NCI-H1930 (cell line): ENCODE data around the gene ZFP64.
"Not testable (repeated sequence)": the region's sequence is repeated elsewhere in the genome, so short reads cannot be mapped to it uniquely, and the experiment has no call there.

Experiments used
- DNase-seq, 2 experiments: peaks; one replicate each; lab custom pipeline; 2025; lab: John Stamatoyannopoulos, UW

Gene ZFP64

DNA sequence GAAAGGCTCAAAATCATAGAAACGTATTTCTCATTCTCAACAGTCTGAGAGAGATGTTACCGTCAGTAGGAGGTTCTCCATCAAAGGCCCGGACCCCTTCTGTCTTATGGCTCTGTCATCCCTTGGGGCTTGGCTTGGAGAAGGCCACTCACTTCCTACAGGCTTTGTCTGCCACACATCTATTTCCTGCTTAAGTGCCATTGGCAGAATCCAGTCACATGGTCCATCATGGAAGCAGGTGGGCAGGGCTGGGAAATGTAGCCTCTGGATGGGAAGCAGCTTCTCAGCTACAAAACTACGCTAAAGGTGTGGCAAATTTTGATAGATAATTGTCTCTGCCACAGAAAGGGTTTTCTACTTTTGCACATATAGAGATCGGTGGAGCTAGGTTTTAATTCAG is 12.6 kb upstream of the ZFP64 start:
- DNase-seq: no peak

DNA sequence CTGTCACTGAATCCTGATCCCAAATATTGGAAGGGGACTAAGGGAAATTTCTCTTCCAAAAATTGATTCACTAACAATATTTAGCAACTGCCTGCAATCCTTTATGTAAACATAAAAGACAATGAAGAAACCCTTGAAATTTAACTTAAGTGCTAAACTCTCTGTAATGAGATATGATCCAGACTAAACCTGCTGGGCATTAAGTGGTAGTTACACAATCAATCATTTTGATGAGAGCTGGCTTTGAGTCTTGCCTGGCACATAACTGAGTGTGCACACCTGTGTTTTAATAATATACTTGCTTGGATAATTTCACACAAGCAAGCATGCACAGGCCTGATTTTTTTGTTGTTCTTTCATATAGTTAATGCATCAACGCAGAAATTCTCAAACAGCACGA is 9.8 kb upstream of the ZFP64 start:
- DNase-seq: peak in 1 of 2 experiments; percentile 55

- DNase-seq: peak in 1 of 2 experiments; percentile 69
Observed at GRCh38 chr20:52200870-52201269, 9.3 kb upstream of the ZFP64 start.

GRCh38 chr20:52196845-52197244 is 5.3 kb upstream of the ZFP64 start:
- DNase-seq: no peak

- no peak for DNase-seq
Observed at GRCh38 chr20:52193886-52194545, 2.4 kb upstream of the ZFP64 start.

GRCh38 chr20:52193133-52193532 is 1.6 kb upstream of the ZFP64 start:
- DNase-seq: no peak

- DNase-seq: not testable (repeated sequence)
Observed at GRCh38 chr20:52192719-52193007, 1.1 kb upstream of the ZFP64 start.

DNA sequence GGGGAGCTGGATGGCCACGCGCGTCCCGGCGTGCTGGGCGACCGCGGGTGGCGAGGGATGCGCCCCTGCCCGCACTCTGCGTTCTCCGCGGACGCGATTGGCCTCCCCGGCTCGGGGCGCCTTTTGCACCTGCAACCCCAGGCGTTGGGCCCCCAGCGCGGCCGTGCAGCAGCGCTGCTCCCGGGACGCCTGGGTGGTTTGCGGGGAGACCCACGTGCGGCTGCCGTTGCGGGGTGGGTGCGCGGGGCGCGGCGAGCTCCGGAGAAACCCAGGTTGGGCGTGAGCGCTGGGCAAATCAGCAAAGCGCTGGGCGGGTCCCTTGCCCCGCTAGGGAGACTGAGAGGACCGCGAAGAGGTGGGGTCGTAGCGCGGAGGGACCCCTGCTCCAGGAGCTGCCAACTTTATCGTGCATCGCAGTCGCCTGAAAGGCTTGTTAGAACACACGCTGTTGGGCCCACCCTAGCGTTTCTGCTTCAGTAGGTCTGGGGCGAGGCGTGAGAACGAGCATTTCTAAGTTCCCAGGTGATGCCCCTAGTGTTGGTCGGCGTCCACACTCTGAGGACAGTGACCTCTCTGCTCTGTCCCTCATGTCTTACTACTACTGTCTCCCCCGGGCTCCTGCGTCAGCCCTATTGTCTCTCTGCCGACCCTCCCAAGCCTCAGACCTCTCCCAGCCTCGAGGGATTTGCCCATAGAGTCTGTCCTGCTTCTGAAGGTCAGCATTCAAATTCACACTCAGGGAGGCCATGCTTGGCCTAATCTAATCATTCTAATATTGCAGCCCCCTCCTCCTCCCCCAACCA is 538 bp upstream of the ZFP64 start:
- peak; percentile 47 to 48 for DNase-seq

GRCh38 chr20:52190437-52191131 is 995 bp downstream of the ZFP64 start:
- DNase-seq: peak in 1 of 2 experiments; percentile 23

DNA sequence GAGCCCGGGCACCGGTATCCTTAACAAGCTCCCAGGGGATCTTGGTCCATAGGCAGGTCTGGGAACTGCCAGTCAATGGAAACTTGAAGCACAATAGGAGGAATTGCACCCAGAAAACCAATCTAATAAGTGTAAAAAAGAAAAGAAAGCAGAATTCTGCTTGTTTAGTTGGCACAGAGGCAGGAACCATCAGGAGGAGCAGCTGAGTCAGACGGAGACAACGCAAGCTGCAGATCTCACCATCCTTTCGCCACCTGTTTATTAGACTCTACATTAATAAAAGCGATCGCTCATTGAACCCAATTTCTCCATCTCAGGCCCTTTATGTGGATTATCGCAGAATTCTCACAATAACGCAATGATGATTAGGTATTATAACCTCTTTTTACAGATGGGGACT is 9.8 kb downstream of the ZFP64 start:
- no peak for DNase-seq

DNA sequence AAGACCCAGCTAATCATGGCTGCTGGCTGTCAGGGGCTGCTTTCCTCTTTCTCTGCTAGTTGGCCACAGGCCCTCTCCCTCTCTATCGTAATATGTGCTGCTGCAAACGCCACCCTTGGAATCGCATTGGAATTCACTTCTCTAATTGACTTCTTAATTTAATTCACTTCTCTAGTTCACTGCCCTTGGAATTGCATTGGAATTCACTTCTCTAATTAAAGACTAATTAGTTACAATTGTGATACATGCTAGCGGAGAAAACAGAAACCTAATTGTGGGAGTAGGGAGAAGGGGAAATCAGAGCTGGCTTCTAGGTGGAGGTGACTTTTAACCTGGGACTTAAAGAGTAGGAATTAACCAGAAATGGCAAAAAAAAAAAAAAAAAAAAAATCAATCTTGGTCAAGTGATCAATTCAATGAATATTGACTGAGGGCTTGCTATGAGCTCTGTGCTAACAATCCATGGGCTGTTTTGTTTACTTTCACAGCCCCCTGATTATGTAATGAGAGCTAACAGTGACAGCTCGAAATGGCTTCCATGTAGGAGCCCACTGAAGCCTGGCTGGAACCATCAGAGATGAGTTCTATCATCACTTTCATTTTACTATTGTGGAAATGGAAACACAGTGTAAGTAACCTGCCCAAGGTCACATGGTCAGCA is 11.3 kb downstream of the ZFP64 start:
- no peak for DNase-seq

- no peak for DNase-seq
Observed at GRCh38 chr20:52179331-52180179, 12.0 kb downstream of the ZFP64 start.

DNA sequence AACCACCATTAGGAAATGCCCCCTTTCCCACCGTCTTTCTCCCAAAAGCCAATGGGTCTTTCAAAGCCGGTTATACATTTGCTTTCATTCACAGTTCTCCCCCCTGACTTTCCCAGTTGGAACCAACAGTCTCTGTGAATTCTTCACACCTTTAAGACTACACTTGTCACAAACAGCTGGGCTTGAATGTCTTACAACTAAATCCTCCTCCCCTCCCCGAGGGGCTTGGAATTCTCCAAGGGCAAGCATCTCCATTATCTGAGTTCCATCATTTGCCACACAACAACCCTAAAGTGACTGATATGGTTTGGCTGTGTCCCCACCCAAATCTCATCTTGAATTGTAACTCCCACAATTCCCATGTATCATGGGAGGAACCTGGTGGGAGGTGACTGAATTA is 12.9 kb downstream of the ZFP64 start:
- DNase-seq: no peak

- DNase-seq: no peak
Observed at GRCh38 chr20:52175840-52176239, 15.7 kb downstream of the ZFP64 start.

GRCh38 chr20:52172392-52173047 is 19.1 kb downstream of the ZFP64 start:
- DNase-seq: no peak

- no peak for DNase-seq
Observed at GRCh38 chr20:52171025-52171424, 20.6 kb downstream of the ZFP64 start.

DNA sequence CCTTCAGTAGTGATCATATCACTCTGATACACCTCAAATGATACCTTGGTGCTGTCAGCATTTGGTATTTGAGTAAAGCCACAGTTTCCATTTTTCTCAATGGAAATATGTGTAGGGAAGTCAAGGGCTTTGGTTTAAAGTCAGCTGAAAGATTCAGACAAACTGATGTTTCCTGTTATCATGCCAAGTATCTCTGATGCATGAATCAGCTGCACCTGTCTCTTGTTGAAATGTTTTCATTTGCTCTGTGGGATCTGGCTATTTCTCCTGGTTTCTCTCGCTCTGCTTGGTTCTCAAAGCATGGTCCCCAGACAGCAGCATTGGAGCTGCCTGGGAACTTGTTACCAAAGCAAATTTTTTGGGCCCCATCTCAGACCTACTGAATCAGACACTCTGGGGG is 23.5 kb downstream of the ZFP64 start:
- no peak for DNase-seq

GRCh38 chr20:52167232-52167840 is 24.2 kb downstream of the ZFP64 start:
- no peak for DNase-seq

DNA sequence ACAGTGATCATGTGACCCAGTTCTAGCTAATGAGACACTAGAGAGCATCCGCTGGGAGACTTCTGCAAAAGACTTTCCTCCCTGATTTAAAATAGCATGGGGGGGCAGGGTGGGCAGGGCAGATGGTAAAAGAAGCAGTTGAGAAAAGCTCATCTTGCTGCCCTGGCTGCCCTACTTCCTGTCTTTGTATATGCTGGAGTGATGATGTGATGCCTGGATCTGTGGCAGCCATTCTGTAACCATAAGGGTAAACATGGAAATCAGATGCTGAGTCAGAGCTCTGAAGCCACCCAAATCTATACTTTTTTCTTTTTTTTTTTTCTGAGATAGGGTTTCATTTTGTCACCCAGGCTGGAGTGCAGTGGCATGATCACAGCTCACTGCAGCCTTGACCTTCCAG is 25.4 kb downstream of the ZFP64 start:
- no peak for DNase-seq

DNA sequence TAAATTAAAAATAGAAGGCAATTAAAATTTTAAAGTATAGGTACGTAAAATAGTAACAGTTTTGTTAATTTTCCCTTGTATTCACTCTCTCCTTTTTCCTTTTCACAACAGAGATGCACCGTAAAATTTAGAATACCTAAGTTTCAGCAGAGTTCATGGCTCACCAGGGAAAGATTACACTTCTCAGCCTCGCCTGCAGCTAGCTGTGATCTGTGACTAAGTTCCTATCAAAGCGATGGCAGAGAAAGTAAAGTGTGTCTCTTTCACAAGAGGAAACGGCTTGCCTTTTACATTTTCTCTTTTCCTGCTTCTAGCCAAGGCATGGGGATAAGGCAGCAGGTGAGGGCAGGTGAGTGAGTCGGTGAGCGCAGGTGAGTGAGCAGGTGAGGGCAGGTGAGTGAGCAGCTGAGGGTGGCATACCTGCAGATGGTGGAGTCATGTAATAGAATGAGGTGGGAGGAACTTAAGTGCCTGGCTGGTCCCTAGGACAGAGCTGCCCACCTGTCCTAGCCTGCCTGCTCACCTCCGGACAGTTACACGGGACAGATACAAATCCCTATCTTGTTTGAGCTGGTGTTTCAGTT is 30.9 kb downstream of the ZFP64 start:
- no peak for DNase-seq
